Neuronal stem cell (in vitro differentiated cells): ENCODE data around the gene ADD3.

ENCODE experiments used
- DNase-seq: peaks from one replicate; pipeline ENCODE4 v3.0.0-alpha.2; 2013; ENCODE audit warnings: low spot score
- H2AFZ ChIP-seq: one replicate; pipeline ENCODE4 v1.6.1; 2013; ENCODE audit warnings: mild to moderate bottlenecking, low read length, inconsistent platforms
- H2AK5ac ChIP-seq: 2 replicates; pipeline ENCODE4 v1.6.1; 2013; ENCODE audit warnings: low read depth, mild to moderate bottlenecking, inconsistent platforms, low read length, moderate library complexity, mixed read lengths
- H2BK120ac ChIP-seq: 2 replicates; pipeline ENCODE4 v1.6.1; 2013; ENCODE audit warnings: low read depth, mild to moderate bottlenecking, inconsistent platforms, low read length, moderate library complexity, mixed read lengths
- H2BK12ac ChIP-seq: one replicate; pipeline ENCODE4 v1.6.1; 2013; ENCODE audit warnings: low read length, inconsistent platforms
- H2BK15ac ChIP-seq: 2 replicates; pipeline ENCODE4 v1.6.1; 2013; ENCODE audit warnings: mild to moderate bottlenecking, low read length, inconsistent platforms, mixed read lengths
- H2BK5ac ChIP-seq: one replicate; pipeline ENCODE4 v1.6.1; 2013; ENCODE audit warnings: inconsistent platforms, mild to moderate bottlenecking, low read length, moderate library complexity
- H3K14ac ChIP-seq: one replicate; pipeline ENCODE4 v1.6.1; 2013; ENCODE audit warnings: low read length, inconsistent platforms
- H3K18ac ChIP-seq: 2 replicates; pipeline ENCODE4 v1.6.1; 2013; ENCODE audit warnings: low read length, inconsistent platforms
- H3K23ac ChIP-seq: 2 replicates; pipeline ENCODE4 v1.6.1; 2013; ENCODE audit warnings: low read depth, mild to moderate bottlenecking, mixed read lengths, low read length, inconsistent platforms; ENCODE audit not compliant: poor library complexity
- H3K27ac ChIP-seq: replicated peaks from 3 replicates; pipeline ENCODE4 v1.5.1; 2013; ENCODE audit warnings: low read length, inconsistent platforms
- H3K27me3 ChIP-seq, 3 experiments: 2 replicates each; pipeline ENCODE4 v1.6.1; 2013; ENCODE audit warnings: low read length in 3 of 3, mild to moderate bottlenecking in 2 of 3, inconsistent platforms in 1 of 3, low read depth in 1 of 3, mixed read lengths in 1 of 3, moderate library complexity in 1 of 3; ENCODE audit not compliant: control insufficient read depth in 3 of 3, insufficient read depth in 3 of 3
- H3K36me3 ChIP-seq, 2 donors: replicated peaks in 1 of 2; 2 replicates each; pipeline ENCODE4 v1.6.1; 2013; ENCODE audit warnings: low read length in 2 of 2; ENCODE audit not compliant: control insufficient read depth in 2 of 2, insufficient read depth in 2 of 2
- H3K4ac ChIP-seq: 2 replicates; pipeline ENCODE4 v1.6.1; 2013; ENCODE audit warnings: inconsistent platforms, mild to moderate bottlenecking, low read length, moderate library complexity
- H3K4me1 ChIP-seq, 2 donors: 1 replicate in 1 of 2; 2 replicates in 1 of 2; pipeline ENCODE4 v1.6.1; 2013; ENCODE audit warnings: low read length in 2 of 2, low read depth in 1 of 2; ENCODE audit not compliant: control insufficient read depth in 2 of 2, insufficient read depth in 1 of 2
- H3K4me2 ChIP-seq: one replicate; pipeline ENCODE4 v1.6.1; 2013; ENCODE audit warnings: mild to moderate bottlenecking, low read length, inconsistent platforms; ENCODE audit not compliant: insufficient read depth, poor library complexity, severe bottlenecking
- H3K4me3 ChIP-seq, 2 donors: 2 replicates each; pipeline ENCODE4 v1.5.1; 2013; ENCODE audit warnings: low read length in 2 of 2, mild to moderate bottlenecking in 2 of 2, inconsistent platforms in 1 of 2, moderate library complexity in 1 of 2
- H3K79me1 ChIP-seq: one replicate; pipeline ENCODE4 v1.6.1; 2013; ENCODE audit warnings: low read depth, mild to moderate bottlenecking, inconsistent platforms, low read length, moderate library complexity
- H3K9ac ChIP-seq: one replicate; pipeline ENCODE4 v1.6.1; 2013; ENCODE audit warnings: mild to moderate bottlenecking, low read depth, low read length, inconsistent platforms; ENCODE audit not compliant: poor library complexity
- H3K9me3 ChIP-seq, 2 donors: replicated peaks in 1 of 2; 2 replicates each; pipeline versions ENCODE3 to v1.6.1; 2013; ENCODE audit warnings: low read length in 2 of 2, mild to moderate bottlenecking in 2 of 2, inconsistent platforms in 1 of 2, low read depth in 1 of 2, mixed read lengths in 1 of 2, moderate library complexity in 1 of 2; ENCODE audit not compliant: control insufficient read depth in 2 of 2, insufficient read depth in 1 of 2
- H4K8ac ChIP-seq: one replicate; pipeline ENCODE4 v1.6.1; 2013; ENCODE audit warnings: low read depth, mild to moderate bottlenecking, inconsistent platforms, low read length, moderate library complexity
- H4K91ac ChIP-seq: one replicate; pipeline ENCODE4 v1.6.1; 2013; ENCODE audit warnings: low read length, low read depth, mild to moderate bottlenecking, inconsistent platforms; ENCODE audit not compliant: poor library complexity
- WGBS, 2 donors: extraction: QIAGEN DNeasy Blood & Tissue Kit; methylation state at CpG; one replicate each; pipeline ENCODE4 v1.1.7; 2013; ENCODE audit warnings: missing lambda C conversion rate in 2 of 2, mixed read lengths in 1 of 2; ENCODE audit not compliant: insufficient read length in 2 of 2, insufficient replicate concordance in 1 of 2; ENCODE audit errors: extremely low coverage in 2 of 2; 5-methylcytosine and 5-hydroxymethylcytosine counted together

Gene ADD3

DNA sequence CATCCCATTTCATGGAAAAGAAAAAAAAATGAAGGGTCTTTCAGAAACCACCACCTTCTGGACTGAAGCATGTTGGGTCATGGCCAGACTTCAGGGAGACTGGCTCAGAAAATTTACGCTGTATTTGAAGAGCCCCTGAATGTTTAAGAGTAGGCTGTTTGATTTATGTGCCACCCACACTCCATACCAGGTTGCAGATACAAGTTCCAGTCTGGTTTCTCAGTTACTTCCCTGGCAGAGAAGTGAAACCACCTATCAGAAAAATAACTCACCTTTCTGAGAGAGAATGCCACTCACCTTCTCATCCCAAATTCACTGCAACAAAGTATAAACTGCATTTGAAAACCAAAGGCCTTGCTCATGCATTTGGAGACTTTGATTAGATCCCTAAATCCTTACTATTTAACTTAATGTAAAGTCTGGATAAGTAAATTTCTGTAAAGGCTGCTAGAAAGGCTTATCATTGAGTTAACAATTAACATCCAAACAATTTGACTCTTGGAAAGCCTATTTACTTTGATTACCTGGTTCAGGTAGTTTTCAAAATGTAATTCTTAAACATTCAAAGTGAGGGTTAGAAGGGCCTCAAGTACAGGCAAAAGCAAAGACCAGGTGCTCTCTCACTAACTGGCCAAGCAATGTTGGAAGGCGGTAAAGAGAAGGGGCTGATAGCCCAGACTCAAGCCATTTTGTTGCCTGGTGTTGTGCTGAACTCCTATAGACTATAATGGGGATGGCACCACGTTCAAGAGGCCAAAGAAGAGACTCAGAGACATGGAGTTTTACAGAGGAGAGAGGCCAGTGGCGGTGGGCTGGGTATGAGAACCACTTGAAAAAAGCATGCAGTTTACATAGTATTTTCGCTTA, 12.8 kb upstream of the ADD3 start:
- WGBS, 2 donors = no CpG with 5 or more reads among the region's 5 CpGs
- Histone ChIP-seq H3K79me1 (no peaks in the 10 kb centered on the region), H3K27me3 (no peaks in the 10 kb centered on the region), H3K36me3 (no peaks in the 10 kb centered on the region), H3K4me1 (peaks cover 5 to 13% of the 10 kb centered on the region in 2 donors), H3K4ac (no peak overlapping the region), H3K4me2 (no peak overlapping the region), H4K8ac (no peak overlapping the region), H3K9ac (no peak overlapping the region), H2BK12ac (no peak overlapping the region), H2BK120ac (no peak overlapping the region), H2AK5ac (no peak overlapping the region), H3K4me3 (no peak overlapping the region), H2AFZ (no peak overlapping the region), H3K18ac (no peak overlapping the region), H2BK15ac (no peak overlapping the region), H3K27ac (no peak overlapping the region), H4K91ac (no peak overlapping the region), H3K14ac (no peak overlapping the region), H3K23ac (no peak overlapping the region), H2BK5ac (no peak overlapping the region), H3K9me3 (no peaks in the 10 kb centered on the region)
- DNase-seq = no peak

DNA sequence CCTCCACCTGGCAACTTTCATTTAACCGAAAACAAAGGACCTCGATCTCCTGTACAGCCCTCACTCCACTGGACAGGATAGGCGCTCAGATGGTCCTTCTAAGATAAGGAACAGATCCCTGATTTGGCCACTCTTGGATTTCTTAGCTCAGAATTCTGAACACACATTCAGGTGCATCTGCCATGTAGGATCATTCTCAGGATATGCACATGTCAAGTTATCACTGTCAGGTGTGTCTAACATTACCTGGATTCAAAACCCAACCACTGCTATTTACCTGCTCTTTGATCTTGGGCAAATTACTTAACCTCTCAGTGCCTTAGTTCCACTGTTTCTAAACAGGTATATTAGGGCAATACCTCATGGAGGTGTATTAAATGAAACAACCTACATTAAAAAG, 12.2 kb upstream of the ADD3 start:
- Histone ChIP-seq H3K79me1 (no peaks in the 10 kb centered on the region), H3K27ac (no peak overlapping the region), H3K14ac (no peak overlapping the region), H2AK5ac (no peak overlapping the region), H3K4me2 (no peak overlapping the region), H3K4me3 (no peak overlapping the region), H2AFZ (no peak overlapping the region), H2BK5ac (no peak overlapping the region), H3K27me3 (no peaks in the 10 kb centered on the region), H3K4ac (no peak overlapping the region), H4K8ac (no peak overlapping the region), H4K91ac (no peak overlapping the region), H2BK12ac (no peak overlapping the region), H3K4me1 (peaks cover 5 to 13% of the 10 kb centered on the region in 2 donors), H2BK120ac (no peak overlapping the region), H2BK15ac (no peak overlapping the region), H3K23ac (no peak overlapping the region), H3K9ac (no peak overlapping the region), H3K18ac (no peak overlapping the region), H3K36me3 (no peaks in the 10 kb centered on the region), H3K9me3 (no peaks in the 10 kb centered on the region)
- WGBS, 2 donors = no CpG with 5 or more reads among the region's 3 CpGs
- no peak for DNase-seq

DNA sequence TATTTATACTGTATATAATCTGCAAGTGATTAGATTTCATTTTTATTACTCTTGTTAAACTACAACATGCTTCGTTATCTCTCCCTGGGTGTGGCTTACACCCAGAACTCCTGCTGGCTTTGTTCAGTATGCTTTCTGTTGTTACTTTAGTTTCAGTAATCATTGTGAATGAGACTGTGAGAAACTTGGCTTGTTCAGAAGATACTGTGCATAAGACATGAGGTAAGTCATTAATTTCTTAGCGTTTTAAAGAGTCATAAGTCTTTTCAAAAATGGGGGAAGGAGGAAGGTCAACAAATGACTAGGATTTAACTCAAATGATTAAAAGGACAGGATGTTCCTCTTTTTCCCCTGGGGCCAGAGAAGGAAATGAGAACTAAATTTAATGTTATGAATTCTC, 11.6 kb upstream of the ADD3 start:
- Histone ChIP-seq H3K9me3 (no peaks in the 10 kb centered on the region), H3K14ac (no peak overlapping the region), H2BK5ac (no peak overlapping the region), H3K79me1 (no peaks in the 10 kb centered on the region), H4K91ac (no peak overlapping the region), H3K4me3 (no peak overlapping the region), H2AK5ac (no peak overlapping the region), H3K27ac (no peak overlapping the region), H2BK15ac (no peak overlapping the region), H3K4me1 (peaks cover 5 to 13% of the 10 kb centered on the region in 2 donors), H2BK12ac (no peak overlapping the region), H3K4ac (no peak overlapping the region), H2AFZ (no peak overlapping the region), H3K9ac (no peak overlapping the region), H3K23ac (no peak overlapping the region), H3K18ac (no peak overlapping the region), H3K4me2 (no peak overlapping the region), H3K36me3 (no peaks in the 10 kb centered on the region), H3K27me3 (no peaks in the 10 kb centered on the region), H4K8ac (no peak overlapping the region), H2BK120ac (no peak overlapping the region)
- WGBS, 2 donors = no CpG with 5 or more reads among the region's 2 CpGs
- no peak for DNase-seq

DNA sequence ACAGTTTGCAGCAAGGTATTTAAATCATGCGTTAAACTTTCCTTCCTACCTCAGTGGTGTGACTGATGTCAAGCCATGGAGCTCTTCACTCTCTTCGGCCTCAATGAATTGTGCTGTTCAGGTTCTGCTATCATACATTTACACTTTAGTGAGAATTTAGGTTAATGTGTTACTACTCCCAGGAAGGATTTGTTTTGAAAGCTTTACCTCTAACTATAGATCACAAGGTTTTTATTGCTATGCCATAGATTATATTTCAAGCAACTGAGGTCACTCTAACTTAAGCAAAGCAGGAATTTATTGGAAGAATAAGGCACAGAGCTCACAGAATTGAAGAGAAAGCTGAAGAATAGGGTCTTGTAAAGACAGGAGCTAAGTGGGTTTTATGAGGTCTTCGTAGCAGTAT, 11.0 kb upstream of the ADD3 start:
- Histone ChIP-seq H3K4me2 (no peak overlapping the region), H2BK12ac (no peak overlapping the region), H2AFZ (no peak overlapping the region), H3K18ac (no peak overlapping the region), H2AK5ac (no peak overlapping the region), H3K4me3 (no peak overlapping the region), H3K9me3 (no peaks in the 10 kb centered on the region), H4K8ac (no peak overlapping the region), H3K14ac (no peak overlapping the region), H3K4ac (no peak overlapping the region), H3K4me1 (peaks cover 5 to 13% of the 10 kb centered on the region in 2 donors), H3K23ac (no peak overlapping the region), H3K27me3 (no peaks in the 10 kb centered on the region), H2BK15ac (no peak overlapping the region), H2BK5ac (no peak overlapping the region), H3K27ac (no peak overlapping the region), H3K9ac (no peak overlapping the region), H3K36me3 (no peaks in the 10 kb centered on the region), H4K91ac (no peak overlapping the region), H3K79me1 (no peaks in the 10 kb centered on the region), H2BK120ac (no peak overlapping the region)
- no CpG with 5 or more reads among the region's 3 CpGs for WGBS, 2 donors
- DNase-seq = no peak
